ENCODE data around the gene RAET1E.
"Not testable (repeated sequence)": the region's sequence is repeated elsewhere in the genome, so short reads cannot be mapped to it uniquely, and the experiment has no call there.

RAET1E gene

DNA sequence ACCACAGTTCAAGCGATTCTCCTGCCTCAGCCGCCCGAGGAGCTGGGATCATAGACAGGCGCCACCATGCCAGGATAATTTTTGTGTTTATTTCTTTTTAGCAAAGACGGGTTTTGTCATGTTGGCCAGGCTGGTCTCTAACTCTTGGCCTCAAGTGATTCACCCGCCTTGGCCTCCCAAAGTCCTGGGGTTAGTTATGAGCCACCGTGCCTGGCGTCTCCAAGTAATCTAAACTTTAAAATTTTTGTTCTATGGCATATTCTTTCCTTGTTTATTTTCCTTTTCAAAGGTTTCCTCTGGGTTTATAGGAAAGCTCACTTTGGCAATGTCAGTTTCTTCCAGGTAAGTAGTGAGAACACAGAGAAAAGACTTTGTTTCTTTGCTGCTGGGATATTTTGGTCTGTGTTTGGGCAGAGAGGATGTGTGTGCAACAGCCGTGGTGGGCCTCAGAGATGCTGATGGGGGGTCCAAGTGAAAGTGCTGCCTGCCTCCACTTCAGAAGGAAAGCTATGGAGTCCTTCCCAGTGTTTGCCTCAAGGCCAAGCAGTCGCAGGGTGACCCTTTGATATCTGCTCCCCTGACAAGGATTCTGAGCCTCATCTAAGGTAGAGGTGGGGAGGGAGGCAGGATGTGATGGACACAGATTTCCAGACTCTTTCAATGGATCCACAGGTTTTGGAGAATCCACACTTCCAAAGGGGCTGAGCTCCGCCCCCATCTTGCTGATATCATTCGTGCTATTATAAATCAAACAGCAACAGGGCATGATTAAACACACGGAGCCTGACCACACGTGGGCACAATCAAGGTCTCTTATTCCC, 36.1 kb downstream of the RAET1E start:
- ATAC-seq (no peak), DNase-seq (no peak)

DNA sequence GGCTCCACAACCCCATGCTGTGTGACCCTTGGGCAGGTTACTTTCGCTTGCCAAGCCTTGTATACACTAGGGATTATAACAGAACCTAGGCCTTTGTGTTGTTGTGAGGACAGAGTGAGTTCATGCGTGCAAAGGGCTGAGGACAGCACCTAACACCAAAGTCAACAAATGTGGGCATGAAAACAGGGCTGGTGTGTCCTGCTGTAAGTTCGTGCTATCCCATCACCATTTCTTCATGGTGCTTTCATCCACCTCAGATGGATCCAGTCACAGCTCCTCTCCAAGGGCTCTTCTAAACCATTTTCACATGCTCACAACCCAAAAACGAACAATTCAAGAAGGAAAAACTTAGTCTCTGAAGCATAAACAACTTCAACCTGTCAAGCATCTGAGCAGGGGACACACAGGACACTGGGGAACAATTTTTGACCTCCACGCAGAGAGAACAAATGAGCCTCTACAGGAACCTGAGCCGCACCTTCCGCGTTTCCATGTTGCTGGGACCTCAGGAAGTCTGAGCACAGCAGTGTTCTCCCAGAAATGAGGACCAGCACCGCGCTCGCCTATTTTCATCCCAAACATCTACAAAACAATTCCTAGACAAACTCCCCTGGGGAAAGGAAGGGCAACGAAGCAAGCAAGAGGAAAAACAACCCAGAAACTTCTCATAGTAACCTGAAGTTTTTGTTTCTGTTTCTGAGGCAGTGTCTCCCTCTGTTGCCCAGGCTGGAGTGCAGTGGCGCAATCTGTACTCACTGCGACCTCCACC, 36.9 kb downstream of the RAET1E start:
- DNase-seq (no peak), ATAC-seq (no peak)

DNA sequence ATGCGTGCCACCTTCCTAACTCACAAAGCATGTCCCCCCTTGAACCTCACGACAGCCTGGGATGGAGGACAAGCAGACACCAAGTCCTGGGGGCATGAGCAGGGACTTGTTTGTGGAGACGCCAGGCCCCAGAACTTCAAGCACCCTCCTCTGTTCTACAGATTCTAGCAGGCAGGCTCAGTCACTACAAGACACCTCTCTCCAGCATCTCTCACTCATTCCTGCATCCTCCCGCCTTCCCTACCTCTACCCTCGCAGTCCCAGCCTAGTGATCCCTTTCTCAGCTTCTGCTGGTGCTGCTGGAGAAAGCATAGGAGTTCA, 37.4 kb downstream of the RAET1E start:
- no peak for ATAC-seq
- no peak for DNase-seq

DNA sequence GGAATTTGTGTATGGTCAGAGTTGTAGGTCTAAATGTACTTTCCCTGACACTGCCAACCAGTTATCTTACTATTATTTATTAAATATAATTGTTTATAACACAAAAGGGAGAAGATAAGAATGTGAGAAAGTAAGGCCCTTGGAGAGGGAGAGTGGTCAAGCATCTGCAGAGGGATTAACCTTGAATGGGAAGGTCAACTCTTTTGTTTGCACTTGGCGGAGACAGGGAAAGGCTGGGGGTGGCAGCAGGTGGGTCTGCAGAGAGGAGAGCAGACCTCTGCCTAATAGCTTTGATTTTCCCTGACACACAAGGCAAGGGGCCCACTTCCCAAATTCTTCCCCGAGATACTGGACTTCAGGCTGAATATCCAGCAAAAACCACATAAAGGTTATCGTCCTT, 38.0 kb downstream of the RAET1E start:
- DNase-seq, result no peak
- ATAC-seq, result no peak

DNA sequence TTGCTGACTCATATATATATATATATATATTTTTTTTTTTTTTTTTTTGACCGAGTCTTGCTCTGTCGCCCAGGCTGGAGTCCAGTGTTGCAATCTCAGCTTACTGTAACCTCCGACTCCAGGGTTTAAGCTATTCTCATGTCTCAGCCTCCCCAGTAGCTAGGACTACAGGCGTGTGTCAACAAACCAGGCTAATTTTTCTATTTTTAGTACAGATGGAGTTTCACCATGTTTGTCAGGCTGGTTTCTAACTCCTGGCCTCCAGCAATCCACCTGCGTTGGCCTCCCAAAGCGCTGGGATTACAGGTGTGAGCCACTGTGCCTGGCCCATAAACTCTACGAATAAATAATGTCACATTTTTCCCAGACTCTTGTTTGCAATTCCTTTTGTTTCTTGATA, 38.5 kb downstream of the RAET1E start:
- no peak for DNase-seq
- ATAC-seq, result no peak

- ATAC-seq, result no peak
- DNase-seq, result no peak
Measured at GRCh38 chr6:149857541-149857940, 40.4 kb downstream of the RAET1E start.

DNA sequence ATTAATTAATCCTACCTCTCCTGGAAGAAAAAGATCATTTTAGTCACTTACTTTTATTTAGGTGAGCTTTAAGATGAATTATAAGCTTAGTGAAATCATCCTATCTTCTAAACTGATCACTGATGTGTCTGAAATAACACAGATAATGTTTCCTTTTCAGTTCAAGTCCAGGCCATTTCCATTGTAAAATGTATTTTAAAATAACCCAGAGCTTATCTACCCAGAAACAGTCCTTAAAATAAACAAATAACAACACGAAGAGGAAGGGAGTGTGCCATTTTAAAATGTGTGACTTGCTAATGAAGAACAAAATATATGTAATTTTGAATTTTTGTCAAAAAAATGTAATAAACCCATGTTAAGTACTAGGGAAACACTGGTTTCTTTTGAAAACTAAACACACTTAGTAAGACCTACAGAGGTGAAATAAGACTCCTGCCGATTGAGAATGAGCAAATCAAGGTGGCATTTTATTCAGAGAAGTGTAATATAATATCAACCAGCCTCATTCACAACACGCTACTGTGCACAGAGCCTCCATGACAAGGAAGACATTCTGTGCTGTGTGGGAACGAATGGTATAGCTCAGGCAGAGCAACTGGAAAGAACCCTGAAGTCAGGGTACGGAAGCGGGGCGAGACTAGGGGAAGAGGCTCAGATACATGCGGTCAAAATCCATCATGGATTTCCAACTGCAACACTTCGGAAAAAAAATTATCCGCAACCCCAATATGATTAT, 41.5 kb downstream of the RAET1E start:
- DNase-seq, result no peak
- ATAC-seq, result no peak

- ATAC-seq (no peak), DNase-seq (no peak)
Measured at GRCh38 chr6:149855741-149856140, 42.2 kb downstream of the RAET1E start.

- DNase-seq, result no peak
- ATAC-seq, result no peak
Measured at GRCh38 chr6:149855040-149855654, 42.8 kb downstream of the RAET1E start.

DNA sequence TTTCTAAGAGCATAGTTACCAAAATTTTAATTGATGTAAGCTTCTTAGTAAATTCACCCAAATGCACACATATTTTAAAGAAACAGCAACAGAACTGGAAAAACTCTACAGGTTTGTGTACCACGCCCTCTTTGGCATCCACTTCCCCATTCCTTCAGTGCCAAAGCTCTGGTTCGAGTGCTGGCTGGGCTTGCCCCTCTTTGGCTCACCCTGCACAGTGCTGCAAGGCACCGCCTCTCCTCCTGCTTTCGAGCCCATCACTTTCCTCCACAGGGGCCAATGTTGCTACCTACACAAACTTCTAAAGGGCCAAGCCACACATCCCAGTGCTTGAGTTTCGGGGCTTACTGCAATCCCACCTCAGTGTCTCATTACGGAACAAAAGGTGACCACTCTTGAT, 43.4 kb downstream of the RAET1E start:
- DNase-seq, result no peak
- no peak for ATAC-seq

DNA sequence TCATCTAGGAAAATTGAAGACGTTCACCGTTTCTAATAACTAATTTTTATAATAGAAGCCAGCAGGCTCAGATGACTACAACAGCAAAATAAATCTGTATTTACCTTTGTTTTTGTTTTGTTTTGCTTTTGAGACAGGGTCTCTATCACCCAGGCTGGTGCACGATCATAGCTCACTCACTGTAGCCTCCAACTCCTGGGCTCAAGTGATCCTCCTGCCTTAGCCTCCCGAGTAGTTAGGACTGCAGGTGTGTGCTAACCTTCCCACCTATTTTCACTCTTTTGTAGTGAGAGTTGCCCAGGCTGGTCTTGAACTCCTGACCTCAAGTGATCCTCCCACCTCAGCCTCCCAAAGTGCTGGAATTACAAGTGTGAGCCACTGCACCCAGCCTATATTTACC, 43.9 kb downstream of the RAET1E start:
- DNase-seq, ATAC-seq: not testable (repeated sequence)

DNA sequence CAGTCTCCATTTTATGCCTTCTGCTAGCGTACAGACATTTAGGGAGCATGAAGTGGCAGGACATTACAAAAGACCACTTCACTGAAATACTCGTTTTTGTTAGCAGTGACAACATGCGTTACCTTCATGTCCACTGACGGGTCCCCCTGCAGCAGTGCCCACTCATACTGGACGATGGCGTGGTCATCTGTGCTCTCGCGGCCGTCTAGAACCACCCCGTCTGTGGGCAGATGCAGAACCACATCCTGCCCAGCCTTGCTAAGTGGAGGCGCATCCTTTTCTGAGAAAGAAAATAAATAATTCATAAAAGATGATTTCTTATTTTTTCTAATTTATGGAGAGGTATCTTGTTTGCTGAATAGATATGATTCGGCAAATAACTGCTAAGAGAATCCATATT, 45.0 kb downstream of the RAET1E start:
- DNase-seq, result no peak
- no peak for ATAC-seq

- no peak for ATAC-seq
Measured at GRCh38 chr6:149852180-149852579, 45.7 kb downstream of the RAET1E start.

DNA sequence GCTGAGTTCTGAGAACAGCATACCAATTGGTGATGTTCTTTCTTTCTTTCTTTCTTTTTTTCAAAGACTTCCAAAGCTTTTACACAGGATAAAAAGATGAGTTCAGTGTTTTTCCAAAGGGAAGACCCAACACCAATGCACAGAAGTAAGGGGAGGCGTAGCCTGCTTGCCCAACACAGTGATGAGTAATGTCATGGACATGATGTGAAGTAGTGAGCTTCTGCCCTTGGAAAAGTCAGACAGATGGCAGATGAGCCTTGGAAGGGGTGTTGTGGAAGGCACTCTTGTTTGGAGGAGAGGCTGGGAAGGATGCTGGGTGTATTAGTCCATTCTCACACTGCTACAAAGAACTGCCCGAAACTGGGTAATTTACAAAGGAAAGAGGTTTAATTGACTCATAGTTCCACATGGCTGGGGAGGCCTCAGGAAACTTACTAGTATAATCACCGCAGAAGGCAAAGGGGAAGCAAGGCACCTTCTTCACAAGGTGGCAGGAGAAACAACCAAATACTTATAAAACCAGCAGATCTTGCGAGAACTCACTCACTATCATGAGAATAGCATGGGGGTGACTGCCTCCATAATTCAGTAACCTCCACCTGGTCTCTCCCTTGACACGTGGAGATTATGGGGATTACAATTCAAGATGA, 46.3 kb downstream of the RAET1E start:
- ATAC-seq (no peak), DNase-seq (no peak)

More at GRCh38 chr6:149852180-149852579, 45.7 kb downstream of the RAET1E start:
- no peak for DNase-seq

- ATAC-seq, DNase-seq: not testable (repeated sequence)
Measured at GRCh38 chr6:149848343-149848742, 49.6 kb downstream of the RAET1E start.

Measured in stimulated activated naive CD8-positive, alpha-beta T cell treated with anti-CD3 and anti-CD28 coated beads, Interleukin-15, Interleukin-2, amounts not matched to agents 100 U/mL and 50 U/mL, for 24 hours (primary cell).